DND-41 (cell line): ENCODE results near the gene EML3.
A peak's percentile ranks its signal among the peaks of the same experiment; 100 is the strongest.
"Not testable (repeated sequence)": the region's sequence is repeated elsewhere in the genome, so short reads cannot be mapped to it uniquely, and the experiment has no call there.

Source experiments
- ATAC-seq: fragments of 200-7000 bp; cut with Tn5 transposase; 3 replicates; pipeline ENCODE4 v1.9.1; 2021; ENCODE audit warnings: low read depth; ENCODE audit not compliant: insufficient read depth
- DNase-seq: peaks from one replicate; pipeline ENCODE4 v3.0.0-alpha.2; 2020
- H2AFZ ChIP-seq: 2 replicates; pipeline ENCODE4 v1.6.0; 2012; ENCODE audit warnings: low read depth, low read length
- H3K27ac ChIP-seq: 2 replicates; pipeline ENCODE4 v1.5.1; 2012; ENCODE audit warnings: low read length, inconsistent platforms
- H3K27me3 ChIP-seq: fragments of 200-600 bp; sonication (generic); 2 replicates; pipeline ENCODE4 v1.6.0; 2012; ENCODE audit warnings: low read length, mild to moderate bottlenecking, inconsistent platforms; ENCODE audit not compliant: insufficient read depth, poor library complexity
- H3K36me3 ChIP-seq: 2 replicates; pipeline ENCODE4 v1.5.1; 2012; ENCODE audit warnings: low read length, inconsistent platforms; ENCODE audit not compliant: insufficient read depth
- H3K4me1 ChIP-seq: 2 replicates; pipeline ENCODE4 v1.5.1; 2012; ENCODE audit warnings: mild to moderate bottlenecking, low read length; ENCODE audit not compliant: insufficient read depth
- H3K4me2 ChIP-seq: 2 replicates; pipeline ENCODE4 v1.6.0; 2012; ENCODE audit warnings: mild to moderate bottlenecking, moderate library complexity, low read length, inconsistent platforms; ENCODE audit not compliant: insufficient read depth
- H3K4me3 ChIP-seq, 2 experiments: fragments of 200-600 bp in 1 of 2; shearing (Covaris generic) in 1 of 2; 2 replicates each; pipeline ENCODE4 v1.5.1; 2012 to 2016; ENCODE audit warnings: inconsistent platforms in 2 of 2, low read length in 2 of 2, mild to moderate bottlenecking in 2 of 2, low read depth in 1 of 2, moderate library complexity in 1 of 2
- H3K79me2 ChIP-seq: 2 replicates; pipeline ENCODE4 v1.6.0; 2012; ENCODE audit warnings: low read length, inconsistent platforms; ENCODE audit not compliant: insufficient read depth
- H3K9ac ChIP-seq: 2 replicates; pipeline ENCODE4 v1.6.0; 2012; ENCODE audit warnings: low read depth, mild to moderate bottlenecking, inconsistent platforms, low read length, moderate library complexity
- H3K9me3 ChIP-seq: 2 replicates; pipeline ENCODE4 v1.5.1; 2012; ENCODE audit warnings: low read length, moderate library complexity, mild to moderate bottlenecking, inconsistent platforms; ENCODE audit not compliant: insufficient read depth, severe bottlenecking
- H4K20me1 ChIP-seq: 2 replicates; pipeline ENCODE4 v1.6.0; 2012; ENCODE audit warnings: low read length; ENCODE audit not compliant: insufficient read depth
- CTCF ChIP-seq: IDR thresholded peaks from 2 replicates; pipeline ENCODE4 v1.5.1; 2012; ENCODE audit warnings: borderline replicate concordance, low read length, moderate library complexity, mild to moderate bottlenecking; ENCODE audit not compliant: poor library complexity, severe bottlenecking; ENCODE audit errors: extremely low read depth
- EZH2 ChIP-seq: IDR thresholded peaks from 3 replicates; pipeline ENCODE4 v1.6.1; 2012; ENCODE audit warnings: borderline replicate concordance, low read depth, mild to moderate bottlenecking, moderate library complexity, low read length, inconsistent platforms; ENCODE audit not compliant: severe bottlenecking

The EML3 gene

GRCh38 chr11:62652161-62653006 lies 39.8 kb upstream of the EML3 start:
- no peak for ATAC-seq
- peaks cover 36% of the 10 kb centered on the region for H3K4me1 ChIP-seq
- peak overlapping the region; percentile 84 for H3K9ac ChIP-seq
- H2AFZ ChIP-seq, result peak overlapping the region; percentile 87
- DNase-seq, result no peak
- peaks cover 46% of the 10 kb centered on the region for H3K79me2 ChIP-seq
- H3K27me3 ChIP-seq, result no peaks in the 10 kb centered on the region
- no peaks in the 10 kb centered on the region for H4K20me1 ChIP-seq
- TF ChIP-seq EZH2 (no peak), CTCF (no peak)
- H3K4me2 ChIP-seq, result peak overlapping the region; percentile 72
- no peaks in the 10 kb centered on the region for H3K9me3 ChIP-seq
- H3K36me3 ChIP-seq, result peaks cover 27% of the 10 kb centered on the region
- H3K27ac ChIP-seq, result peak overlapping the region; percentile 88
- H3K4me3 ChIP-seq, result peak overlapping the region; percentile 75 to 82

GRCh38 chr11:62650283-62650682 lies 37.7 kb upstream of the EML3 start:
- not testable (repeated sequence) for H3K4me3 ChIP-seq, H3K9me3 ChIP-seq, DNase-seq, H2AFZ ChIP-seq, H3K27ac ChIP-seq, H3K9ac ChIP-seq, H4K20me1 ChIP-seq, H3K4me2 ChIP-seq, ATAC-seq, H3K27me3 ChIP-seq
- Histone ChIP-seq H3K79me2 (peaks cover 59% of the 10 kb centered on the region), H3K36me3 (peaks cover 27% of the 10 kb centered on the region), H3K4me1 (peaks cover 48% of the 10 kb centered on the region)

- peaks cover 67% of the 10 kb centered on the region for H3K79me2 ChIP-seq
These were observed 36.9 kb upstream of the EML3 start for GRCh38 chr11:62649486-62649885.

GRCh38 chr11:62648967-62649364 lies 36.4 kb upstream of the EML3 start:
- no peak for ATAC-seq
- TF ChIP-seq CTCF (no peak), EZH2 (no peak)
- Histone ChIP-seq H3K79me2 (peaks cover 72% of the 10 kb centered on the region), H3K27ac (no peak overlapping the region), H2AFZ (no peak overlapping the region), H3K4me2 (no peak overlapping the region), H3K27me3 (no peaks in the 10 kb centered on the region), H3K9ac (no peak overlapping the region), H3K36me3 (peaks cover 38% of the 10 kb centered on the region), H3K4me1 (peaks cover 54% of the 10 kb centered on the region), H4K20me1 (peaks cover 12% of the 10 kb centered on the region), H3K4me3 (no peak overlapping the region), H3K9me3 (no peaks in the 10 kb centered on the region)
- DNase-seq, result no peak

More at GRCh38 chr11:62649486-62649885, 36.9 kb upstream of the EML3 start:
- Histone ChIP-seq H3K36me3 (peaks cover 32% of the 10 kb centered on the region), H3K9ac (no peak overlapping the region), H3K27ac (no peak overlapping the region), H3K9me3 (no peaks in the 10 kb centered on the region), H3K4me1 (peaks cover 54% of the 10 kb centered on the region), H3K4me3 (no peak overlapping the region), H4K20me1 (peaks cover 7% of the 10 kb centered on the region), H3K27me3 (no peaks in the 10 kb centered on the region), H2AFZ (no peak overlapping the region), H3K4me2 (no peak overlapping the region)
- ATAC-seq (no peak), DNase-seq (no peak)
- no peak for TF ChIP-seq EZH2
